GM18520 (cell line): ENCODE measurements around the gene CACNA2D3.
"Not testable (repeated sequence)": the region's sequence is repeated elsewhere in the genome, so short reads cannot be mapped to it uniquely, and the experiment has no call there.

Experiments
- ATAC-seq: cut with Tn5 transposase; IDR thresholded peaks from one replicate; pipeline ENCODE4 v1.9.1; 2021; ENCODE audit not compliant: unreplicated experiment

CACNA2D3 gene

DNA sequence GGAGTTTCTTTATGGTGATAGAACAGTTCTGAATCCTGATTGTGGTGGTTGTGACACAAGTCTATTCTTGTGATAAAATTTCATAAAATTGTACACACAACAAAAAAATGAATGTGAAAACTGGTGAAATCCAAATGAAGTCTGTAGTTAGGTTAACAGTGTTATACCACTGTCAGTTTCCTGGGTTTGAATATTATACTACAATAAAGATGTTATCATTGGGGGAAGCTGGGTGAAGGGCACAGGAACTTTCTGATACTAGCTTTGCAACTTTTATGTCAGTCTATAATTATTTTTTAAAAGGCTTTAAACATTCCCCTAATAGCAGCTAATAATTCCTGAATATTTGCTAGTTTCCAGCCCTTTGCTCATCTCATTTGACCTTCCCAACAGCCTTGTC lies 485.7 kb downstream of the CACNA2D3 start:
- ATAC-seq = no peak

DNA sequence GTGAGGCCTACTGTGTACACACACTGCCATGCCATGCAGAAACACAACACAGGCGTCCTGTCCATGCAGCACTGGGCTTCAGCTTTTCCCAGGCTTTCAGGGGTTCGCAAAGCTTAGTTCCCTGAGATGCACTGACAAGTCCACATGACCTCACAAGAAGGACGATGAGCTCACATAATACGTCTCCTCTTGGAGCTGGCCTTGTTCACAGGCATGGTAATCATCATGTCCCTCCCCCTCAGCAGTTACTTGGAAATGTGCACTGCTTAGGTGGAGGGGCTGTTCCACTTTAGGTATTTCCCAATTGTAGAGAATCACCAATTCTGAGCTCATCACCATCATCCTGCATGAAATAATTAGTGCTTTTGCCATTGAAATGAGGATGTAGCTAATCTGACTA lies 496.7 kb downstream of the CACNA2D3 start:
- ATAC-seq = no peak

DNA sequence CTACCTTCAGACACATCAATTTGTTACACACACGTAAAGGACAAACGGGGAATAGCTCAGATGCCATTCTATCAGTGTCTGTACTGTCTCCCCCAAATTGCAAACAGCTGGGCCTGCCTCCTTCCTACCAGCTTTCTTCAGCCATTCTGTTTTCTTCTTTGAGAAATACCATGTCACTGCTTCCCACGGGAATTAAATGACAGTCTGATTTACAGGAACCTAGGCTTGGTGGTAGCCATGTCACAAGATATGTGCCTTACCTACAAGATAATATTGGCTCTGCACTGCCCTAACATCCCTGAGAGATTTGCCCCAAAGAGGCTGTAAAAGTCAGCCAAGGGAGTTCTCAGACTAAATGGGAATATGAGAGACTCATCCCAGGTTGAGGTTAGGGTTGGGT lies 497.2 kb downstream of the CACNA2D3 start:
- ATAC-seq = no peak

DNA sequence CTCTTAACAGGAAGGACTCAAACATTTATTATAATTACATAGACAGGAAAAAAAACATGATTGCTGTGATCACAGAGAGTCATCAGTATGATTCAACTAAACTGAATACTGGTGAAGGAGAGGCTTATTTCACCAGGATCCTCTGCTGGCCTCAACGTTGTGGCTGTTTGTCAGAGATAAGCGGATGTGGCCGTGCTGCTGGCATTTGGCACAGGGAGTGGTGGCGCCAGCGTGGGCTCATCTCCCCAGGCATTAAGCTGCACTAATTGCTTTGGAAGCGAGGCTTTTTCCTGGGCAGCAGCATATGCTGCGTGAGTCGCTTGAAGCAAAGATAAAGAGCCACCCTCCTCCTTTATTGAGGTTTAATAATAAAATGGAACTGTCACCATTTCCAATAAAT lies 498.8 kb downstream of the CACNA2D3 start:
- no peak for ATAC-seq

GRCh38 chr3:54622678-54623077 lies 500.3 kb downstream of the CACNA2D3 start:
- no peak for ATAC-seq

DNA sequence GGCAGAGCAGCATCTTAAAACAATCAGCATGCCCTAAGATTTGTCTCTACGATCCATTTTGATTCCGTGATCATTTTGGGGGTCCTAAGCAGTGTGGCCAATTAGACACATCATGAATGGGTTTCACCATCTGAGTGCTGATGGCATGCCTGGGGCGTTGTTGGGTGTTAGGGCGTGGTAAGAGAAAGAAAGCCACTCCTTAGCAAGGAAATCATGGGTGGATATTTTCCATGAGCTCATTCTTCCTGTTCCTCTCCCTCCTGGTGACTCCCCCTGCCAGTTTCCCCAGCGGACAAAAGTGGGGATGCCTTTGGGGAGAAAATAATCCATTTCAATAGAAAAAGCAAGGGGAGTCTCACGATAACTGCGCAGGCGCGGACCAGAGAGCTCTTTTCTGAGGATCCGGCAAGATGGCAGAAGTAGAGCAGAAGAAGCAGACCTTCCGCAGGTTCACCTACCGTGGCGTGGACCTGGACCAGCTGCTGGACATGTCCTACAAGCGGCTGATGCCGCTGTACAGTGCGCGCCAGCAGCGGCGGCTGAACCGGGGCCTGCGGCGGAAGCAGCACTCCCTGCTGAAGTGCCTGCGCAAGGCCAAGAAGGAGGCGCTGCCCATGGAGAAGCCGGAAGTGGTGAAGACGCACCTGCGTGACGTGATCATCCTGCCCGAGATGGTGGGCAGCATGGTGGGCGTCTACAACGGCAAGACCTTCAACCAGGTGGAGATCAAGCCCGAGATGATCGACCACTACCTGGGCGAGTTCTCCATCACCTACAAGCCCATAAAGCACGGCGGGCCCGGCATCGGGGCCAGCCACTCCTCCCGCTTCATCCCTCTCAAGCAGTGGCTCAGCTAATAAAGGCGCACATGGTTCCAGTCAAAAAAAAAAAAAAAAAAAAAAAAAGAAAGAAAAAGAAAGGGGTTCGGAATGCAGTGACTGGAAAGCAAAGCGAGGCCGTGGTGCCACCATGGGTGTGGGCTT lies 503.7 kb downstream of the CACNA2D3 start:
- no peak for ATAC-seq

DNA sequence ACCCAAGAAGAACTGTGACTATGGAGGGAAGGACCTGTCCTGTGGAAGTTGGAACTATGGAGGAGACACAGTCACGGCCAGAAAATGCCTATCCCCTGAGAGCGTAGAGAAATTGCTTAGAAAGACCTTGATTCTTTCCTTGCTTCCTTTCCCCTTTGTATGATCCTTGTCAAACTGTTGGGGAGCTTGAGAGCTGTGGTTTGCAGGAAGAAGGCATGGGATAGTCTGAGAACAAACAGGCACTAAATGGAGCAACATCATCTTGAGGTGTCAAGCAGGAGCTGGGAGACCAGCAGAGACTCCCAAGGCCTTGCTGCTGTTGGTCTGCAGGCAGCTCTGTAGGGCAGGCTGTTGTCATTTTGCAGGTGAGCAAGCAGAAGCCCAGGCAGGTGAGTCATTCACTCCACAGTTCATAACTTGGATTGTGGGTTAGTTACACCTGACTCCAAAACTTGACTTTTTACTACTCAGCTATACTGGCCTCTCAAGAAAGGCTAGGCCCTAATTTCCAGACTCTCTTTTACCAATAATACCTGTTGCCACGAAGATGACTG lies 506.6 kb downstream of the CACNA2D3 start:
- no peak for ATAC-seq

GRCh38 chr3:54630101-54630623 lies 507.8 kb downstream of the CACNA2D3 start:
- no peak for ATAC-seq

GRCh38 chr3:54631001-54631400 lies 508.6 kb downstream of the CACNA2D3 start:
- ATAC-seq = not testable (repeated sequence)

DNA sequence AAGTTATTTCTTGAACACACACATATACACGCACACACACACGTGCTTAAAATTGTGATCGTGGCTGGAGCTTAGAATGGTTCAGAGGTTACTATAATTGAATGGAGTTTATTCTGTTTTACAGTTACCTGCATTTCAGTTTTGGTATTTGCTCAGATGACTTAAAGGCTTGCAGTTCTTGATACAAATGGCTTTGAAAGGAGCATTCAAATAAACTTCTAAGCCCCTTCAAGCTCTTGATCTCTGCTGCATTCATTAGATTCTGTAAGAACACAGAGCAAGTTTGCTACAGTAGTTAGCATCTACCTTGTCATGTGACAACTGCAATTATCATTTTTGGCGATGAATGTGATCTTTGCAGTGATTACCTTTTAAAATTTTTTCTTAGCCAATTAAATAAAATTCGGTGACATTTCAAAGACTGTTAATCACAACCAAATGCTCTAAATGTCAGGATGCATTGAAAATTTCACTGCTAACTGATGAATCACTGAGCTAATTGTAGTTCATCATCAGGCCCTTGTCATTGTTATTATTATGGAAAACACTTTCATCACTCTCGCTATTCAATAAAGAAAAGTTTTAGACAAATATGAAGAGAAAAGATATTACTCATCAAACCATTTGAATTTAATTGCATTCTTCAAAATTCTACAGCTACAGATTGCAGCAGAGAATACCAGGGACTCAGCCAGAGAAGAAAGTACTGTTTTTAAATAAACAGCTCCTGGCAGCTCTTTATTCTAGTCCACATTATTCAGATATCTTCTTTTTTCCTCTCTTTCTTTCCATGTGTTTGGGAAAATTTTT lies 509.4 kb downstream of the CACNA2D3 start:
- no peak for ATAC-seq

DNA sequence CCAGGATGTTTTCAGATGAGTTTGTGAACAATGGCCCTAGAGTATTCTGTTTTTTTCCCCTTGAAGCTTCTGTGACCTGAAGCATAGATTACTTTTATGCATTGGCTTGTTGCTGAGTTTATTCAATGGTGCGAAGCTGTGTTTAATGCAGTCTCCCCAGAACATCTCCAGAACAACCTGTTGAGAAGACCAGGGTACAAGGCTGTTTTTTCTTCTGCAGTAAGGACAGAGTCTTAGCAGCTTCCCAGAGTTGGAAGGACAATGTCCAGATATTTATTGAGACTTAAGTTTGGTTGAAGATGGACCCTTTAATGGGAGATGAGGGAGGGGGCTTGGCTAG lies 509.9 kb downstream of the CACNA2D3 start:
- ATAC-seq = no peak

DNA sequence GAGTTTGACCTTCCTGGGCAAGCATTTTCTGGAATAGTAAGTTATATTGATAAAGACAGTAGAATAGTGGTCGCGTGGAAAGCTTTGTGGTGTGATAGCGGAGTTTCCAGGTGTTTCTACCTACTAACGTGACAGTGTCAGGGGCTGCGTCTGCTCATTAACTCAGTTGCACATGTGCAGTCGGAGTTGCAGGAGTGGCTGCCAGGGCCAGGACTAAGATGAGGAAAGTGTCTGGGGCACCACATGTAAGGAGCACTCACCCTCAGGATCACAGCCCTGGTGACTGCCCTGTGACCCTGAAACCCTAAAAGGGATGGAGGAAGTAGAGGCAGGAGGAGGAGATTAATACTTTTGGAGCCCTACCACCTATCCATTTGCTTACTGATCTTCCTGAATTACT lies 510.5 kb downstream of the CACNA2D3 start:
- no peak for ATAC-seq

DNA sequence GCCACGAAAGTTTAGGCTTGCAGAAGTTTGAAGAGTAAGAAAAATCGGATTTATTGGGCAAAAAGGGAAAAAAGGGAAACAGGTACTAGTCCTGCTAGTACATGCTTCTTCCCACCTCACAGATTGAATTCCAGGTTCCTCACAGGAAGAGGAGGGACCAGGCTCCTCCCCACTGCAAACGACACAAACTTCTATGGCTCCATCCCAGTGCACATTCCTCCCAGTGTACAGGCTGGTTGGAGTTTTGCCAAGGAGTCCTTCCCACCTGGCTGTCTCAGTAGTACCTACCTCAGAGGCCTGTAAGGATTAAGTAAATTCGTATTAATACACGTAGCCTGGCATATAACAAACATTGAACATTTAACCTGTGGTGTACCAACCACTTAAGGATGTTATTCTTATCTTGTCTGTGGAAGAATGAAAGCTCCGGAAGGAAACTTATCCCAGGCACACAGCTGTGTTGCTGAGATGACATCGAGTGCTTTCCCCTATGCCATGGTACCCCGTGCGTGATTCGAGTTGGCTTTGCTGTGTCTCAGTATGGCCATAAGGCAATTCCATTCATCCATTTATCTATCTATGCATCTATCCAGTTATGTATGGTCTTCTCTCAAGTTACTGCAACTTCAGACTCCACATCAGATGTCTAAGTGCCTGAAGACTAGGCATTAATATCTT lies 511.2 kb downstream of the CACNA2D3 start:
- no peak for ATAC-seq

GRCh38 chr3:54634122-54634469 lies 511.7 kb downstream of the CACNA2D3 start:
- no peak for ATAC-seq

- not testable (repeated sequence) for ATAC-seq
Measured at GRCh38 chr3:54639790-54640372, 517.5 kb downstream of the CACNA2D3 start.

DNA sequence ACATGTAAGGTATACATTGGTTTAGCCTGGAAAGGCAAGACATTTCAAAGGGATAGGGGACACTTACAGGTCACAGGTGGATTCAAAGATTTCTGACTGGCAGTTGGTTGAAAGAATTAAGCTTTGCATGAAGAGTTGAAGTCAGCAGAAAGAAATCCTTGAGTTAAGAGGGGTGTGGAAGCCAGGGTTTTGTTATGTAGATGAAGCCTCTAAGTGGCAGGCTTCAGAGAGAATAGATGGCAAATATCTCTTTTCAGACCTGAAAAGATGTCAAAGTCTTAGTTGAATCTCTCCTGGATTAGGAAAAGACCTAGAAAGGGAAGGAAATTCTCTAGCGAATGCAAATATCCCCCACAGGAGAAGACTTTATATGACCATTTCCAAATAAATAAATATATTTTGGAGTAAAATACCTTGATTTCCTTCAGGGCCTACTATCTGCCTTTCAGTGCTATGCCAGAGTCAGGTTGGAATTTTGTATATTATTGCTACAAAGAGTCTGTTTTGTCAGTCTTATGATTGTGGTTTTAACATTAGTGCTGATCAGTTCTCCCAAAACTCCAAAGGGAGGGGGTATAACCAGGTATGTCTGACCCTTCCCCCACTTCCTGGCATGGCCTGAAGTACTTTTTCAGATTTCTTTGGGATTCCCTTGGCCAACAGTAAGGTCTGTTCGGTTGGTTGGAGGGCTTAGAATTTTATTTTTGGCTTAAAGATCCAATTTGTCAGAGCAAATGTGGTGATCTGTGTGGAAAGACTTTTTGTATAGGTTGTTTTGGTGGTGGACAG lies 519.1 kb downstream of the CACNA2D3 start:
- no peak for ATAC-seq

DNA sequence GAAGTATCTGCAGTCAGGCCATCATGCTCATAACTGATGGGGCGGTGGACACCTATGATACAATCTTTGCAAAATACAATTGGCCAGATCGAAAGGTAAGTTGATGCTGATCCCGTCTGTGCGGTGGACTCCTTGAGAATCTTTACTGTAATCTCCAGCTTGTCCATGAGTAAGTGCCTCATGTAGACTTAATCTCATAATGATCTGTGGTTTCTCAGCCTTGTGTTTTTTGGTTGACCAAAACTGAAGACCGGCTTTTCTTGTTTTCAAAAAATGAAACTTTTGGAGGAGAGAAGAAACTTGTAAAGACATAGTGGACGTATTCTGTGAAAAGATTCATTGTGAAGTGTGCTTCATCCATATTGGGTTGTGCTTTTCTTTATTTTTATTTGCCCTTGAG lies 519.8 kb downstream of the CACNA2D3 start:
- ATAC-seq = no peak

DNA sequence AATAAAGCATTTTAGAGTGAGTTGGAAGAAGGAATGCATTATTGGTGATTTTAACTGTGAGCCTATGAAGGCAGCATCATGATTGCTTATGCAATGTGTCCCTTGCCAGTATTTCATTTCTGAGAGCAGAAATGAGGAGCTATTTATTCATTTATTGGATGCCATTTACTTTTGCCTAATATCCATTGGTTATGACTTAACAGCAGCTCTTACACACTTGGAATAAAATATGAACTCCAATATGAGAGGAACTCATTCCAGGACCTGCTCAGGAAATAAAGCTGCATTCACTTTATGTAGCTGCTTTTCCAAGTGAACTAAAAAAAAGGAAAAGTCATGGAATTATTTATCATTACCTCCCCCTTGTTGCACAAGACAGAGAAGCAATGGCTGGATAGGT lies 525.4 kb downstream of the CACNA2D3 start:
- no peak for ATAC-seq

DNA sequence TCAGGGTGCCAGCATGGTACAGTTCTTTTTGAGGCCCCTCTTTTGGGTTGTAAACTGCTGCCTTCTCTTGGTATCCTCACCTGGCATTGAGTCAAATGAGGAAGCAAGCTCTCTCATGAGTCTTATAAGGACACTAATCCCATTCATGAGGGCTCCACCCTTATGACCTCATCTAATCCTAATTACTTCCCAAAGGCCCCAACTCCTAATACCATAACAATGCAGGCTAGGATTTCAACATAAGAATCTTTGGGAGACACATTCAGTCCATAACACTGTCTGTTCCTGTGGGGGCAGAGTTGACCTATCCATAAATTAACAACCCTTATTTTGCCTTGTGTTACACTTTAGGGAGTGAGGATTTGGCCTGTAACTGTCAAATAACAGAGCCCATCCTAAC lies 527.2 kb downstream of the CACNA2D3 start:
- ATAC-seq = no peak
